Measurements from ENCODE around the gene FXR1.
"Not testable (repeated sequence)": the region's sequence is repeated elsewhere in the genome, so short reads cannot be mapped to it uniquely, and the experiment has no call there.

The FXR1 gene

GRCh38 chr3:180989291-180990163, 77.1 kb downstream of the FXR1 start, which contains the start of gene DNAJC19:
TSS of gene DNAJC19 (minus strand) at chr3:180989736. CDS start at chr3:180989602, 134 bp downstream.
- no peaks in the 10 kb centered on the region for H4K20me1 ChIP-seq (ENCODE audit: insufficient read depth, low read length)
- peaks cover 4% of the 10 kb centered on the region for H3K36me3 ChIP-seq (replicated peaks; ENCODE audit: low read depth, low read length)
- peak within 1 kb of the TSS; percentile 76 for H3K9ac ChIP-seq (ENCODE audit: low read length)
- no peaks in the 10 kb centered on the region for H3K27me3 ChIP-seq (ENCODE audit: low read depth, low read length)
- peak within 1 kb of the TSS; percentile 85 for H3K4me2 ChIP-seq (ENCODE audit: low read length)
- TF ChIP-seq CTCF (IDR thresholded peaks at IDR 0.05; ENCODE audit: low read depth, low read length): no peak
- no peak for TF ChIP-seq EZH2phosphoT487 (IDR thresholded peaks at IDR 0.05; ENCODE audit: low read depth)
- H3K4me1 ChIP-seq (ENCODE audit: low read length): peaks cover 12% of the 10 kb centered on the region
- H3K27ac ChIP-seq (ENCODE audit: low read length): peak within 1 kb of the TSS; percentile 30
- H3K9me3 ChIP-seq (ENCODE audit: insufficient read depth, low read length): no peaks in the 10 kb centered on the region
- peak within 1 kb of the TSS; percentile 91 for H3K4me3 ChIP-seq (ENCODE audit: low read length)
- peak within 1 kb of the TSS; percentile 78 for H2AFZ ChIP-seq (ENCODE audit: low read depth, low read length)
- H3K79me2 ChIP-seq (ENCODE audit: low read length): peaks cover 20% of the 10 kb centered on the region

GRCh38 chr3:180990505-180990904, 78.0 kb downstream of the FXR1 start:
- peaks cover 4% of the 10 kb centered on the region for H3K36me3 ChIP-seq (replicated peaks; ENCODE audit: low read depth, low read length)
- peak overlapping the region; percentile 78 for H2AFZ ChIP-seq (ENCODE audit: low read depth, low read length)
- peak overlapping the region; percentile 91 for H3K4me3 ChIP-seq (ENCODE audit: low read length)

GRCh38 chr3:180996415-180996932, 84.0 kb downstream of the FXR1 start:
- TF ChIP-seq CTCF (IDR thresholded peaks at IDR 0.05; ENCODE audit: low read depth, low read length) (no peak), EZH2phosphoT487 (IDR thresholded peaks at IDR 0.05; ENCODE audit: low read depth) (no peak)
- Histone ChIP-seq H3K79me2 (ENCODE audit: low read length) (no peaks in the 10 kb centered on the region), H3K9ac (ENCODE audit: low read length) (no peak overlapping the region)

More at GRCh38 chr3:180990505-180990904, 78.0 kb downstream of the FXR1 start:
- H3K27ac ChIP-seq (ENCODE audit: low read length): no peak overlapping the region
- H3K79me2 ChIP-seq (ENCODE audit: low read length): peaks cover 20% of the 10 kb centered on the region
- peaks cover 12% of the 10 kb centered on the region for H3K4me1 ChIP-seq (ENCODE audit: low read length)
- no peaks in the 10 kb centered on the region for H3K27me3 ChIP-seq (ENCODE audit: low read depth, low read length)
- no peaks in the 10 kb centered on the region for H3K9me3 ChIP-seq (ENCODE audit: insufficient read depth, low read length)
- H4K20me1 ChIP-seq (ENCODE audit: insufficient read depth, low read length): no peaks in the 10 kb centered on the region
- H3K4me2 ChIP-seq (ENCODE audit: low read length): peak overlapping the region; percentile 85
- peak overlapping the region; percentile 76 for H3K9ac ChIP-seq (ENCODE audit: low read length)
- TF ChIP-seq CTCF (IDR thresholded peaks at IDR 0.05; ENCODE audit: low read depth, low read length) (no peak), EZH2phosphoT487 (IDR thresholded peaks at IDR 0.05; ENCODE audit: low read depth) (no peak)

GRCh38 chr3:181002331-181002730, 89.9 kb downstream of the FXR1 start:
- not testable (repeated sequence) for H3K27me3 ChIP-seq (ENCODE audit: low read depth, low read length); H3K9ac ChIP-seq (ENCODE audit: low read length); H3K4me3 ChIP-seq (ENCODE audit: low read length); H3K4me1 ChIP-seq (ENCODE audit: low read length); H2AFZ ChIP-seq (ENCODE audit: low read depth, low read length); H3K36me3 ChIP-seq (replicated peaks; ENCODE audit: low read depth, low read length); H4K20me1 ChIP-seq (ENCODE audit: insufficient read depth, low read length); H3K27ac ChIP-seq (ENCODE audit: low read length); H3K9me3 ChIP-seq (ENCODE audit: insufficient read depth, low read length); H3K4me2 ChIP-seq (ENCODE audit: low read length); H3K79me2 ChIP-seq (ENCODE audit: low read length)

More at GRCh38 chr3:180996415-180996932, 84.0 kb downstream of the FXR1 start:
- Histone ChIP-seq H3K27me3 (ENCODE audit: low read depth, low read length) (no peaks in the 10 kb centered on the region), H3K4me1 (ENCODE audit: low read length) (no peaks in the 10 kb centered on the region), H3K9me3 (ENCODE audit: insufficient read depth, low read length) (no peaks in the 10 kb centered on the region), H2AFZ (ENCODE audit: low read depth, low read length) (no peak overlapping the region), H3K36me3 (replicated peaks; ENCODE audit: low read depth, low read length) (no peaks in the 10 kb centered on the region), H3K4me2 (ENCODE audit: low read length) (no peak overlapping the region), H4K20me1 (ENCODE audit: insufficient read depth, low read length) (no peaks in the 10 kb centered on the region), H3K4me3 (ENCODE audit: low read length) (no peak overlapping the region), H3K27ac (ENCODE audit: low read length) (no peak overlapping the region)

GRCh38 chr3:181003469-181003868, 91.0 kb downstream of the FXR1 start:
- not testable (repeated sequence) for H3K27ac ChIP-seq (ENCODE audit: low read length); H3K9me3 ChIP-seq (ENCODE audit: insufficient read depth, low read length); H3K4me2 ChIP-seq (ENCODE audit: low read length); H3K27me3 ChIP-seq (ENCODE audit: low read depth, low read length); H2AFZ ChIP-seq (ENCODE audit: low read depth, low read length); H3K4me1 ChIP-seq (ENCODE audit: low read length); H3K4me3 ChIP-seq (ENCODE audit: low read length); H3K9ac ChIP-seq (ENCODE audit: low read length); H4K20me1 ChIP-seq (ENCODE audit: insufficient read depth, low read length); H3K79me2 ChIP-seq (ENCODE audit: low read length); H3K36me3 ChIP-seq (replicated peaks; ENCODE audit: low read depth, low read length)
